Liver (tissue), 9 donors: ENCODE results near the gene WDR7. TPM values are rescaled to one million over a fixed set of nuclear protein-coding genes. Genes with fewer than 3 reads are reported as not detected.

Experiments
- DNase-seq: peaks from one replicate; pipeline ENCODE4 v3.0.0-alpha.2; 2017; ENCODE audit warnings: low spot score
- H3K27ac ChIP-seq, 2 donors: one replicate each; pipeline ENCODE4 v1.7.0; 2013; ENCODE audit warnings: inconsistent platforms in 2 of 2, low read length in 2 of 2, control low read depth in 1 of 2, low read depth in 1 of 2, mild to moderate bottlenecking in 1 of 2
- H3K27me3 ChIP-seq, 4 donors: one replicate each; pipeline versions ENCODE4 v1.6.1 to v1.7.0; 2013; ENCODE audit warnings: low read length in 3 of 4, inconsistent platforms in 1 of 4, mild to moderate bottlenecking in 1 of 4, moderate library complexity in 1 of 4; ENCODE audit not compliant: control insufficient read depth in 4 of 4, insufficient read depth in 4 of 4
- H3K36me3 ChIP-seq, 4 donors: one replicate each; pipeline versions ENCODE4 v1.6.1 to v1.7.0; 2013; ENCODE audit warnings: low read length in 3 of 4, mild to moderate bottlenecking in 3 of 4, low read depth in 1 of 4, moderate library complexity in 1 of 4; ENCODE audit not compliant: control insufficient read depth in 4 of 4, insufficient read depth in 3 of 4
- H3K4me1 ChIP-seq, 4 donors: one replicate each; pipeline versions ENCODE4 v1.6.1 to v1.7.0; 2013; ENCODE audit warnings: low read length in 3 of 4, mild to moderate bottlenecking in 3 of 4, moderate library complexity in 1 of 4; ENCODE audit not compliant: control insufficient read depth in 4 of 4, insufficient read depth in 4 of 4
- H3K4me3 ChIP-seq, 3 donors: one replicate each; pipeline versions ENCODE4 v1.6.1 to v1.7.0; 2013; ENCODE audit warnings: low read length in 3 of 3, control low read depth in 1 of 3, low read depth in 1 of 3, mild to moderate bottlenecking in 1 of 3
- H3K9ac ChIP-seq, 2 donors: one replicate each; pipeline ENCODE4 v1.7.0; 2013; ENCODE audit warnings: low read length in 2 of 2, mild to moderate bottlenecking in 2 of 2, moderate library complexity in 2 of 2, control low read depth in 1 of 2, low read depth in 1 of 2
- H3K9me3 ChIP-seq, 4 donors: one replicate each; pipeline versions ENCODE4 v1.6.1 to v1.7.0; 2013; ENCODE audit warnings: low read length in 3 of 4; ENCODE audit not compliant: control insufficient read depth in 4 of 4
- EGR1 ChIP-seq, 2 donors: IDR thresholded peaks; 2 replicates each; pipeline ENCODE4 v1.6.1; 2016 to 2018; ENCODE audit warnings: antibody characterized with exemption in 2 of 2, low read depth in 2 of 2
- FOXA1 ChIP-seq: IDR thresholded peaks from 2 replicates; pipeline ENCODE4 v1.6.1; 2016; ENCODE audit warnings: antibody characterized with exemption
- FOXA2 ChIP-seq: IDR thresholded peaks from 2 replicates; pipeline ENCODE4 v1.6.1; 2016; ENCODE audit warnings: antibody characterized with exemption
- GABPA ChIP-seq, 2 donors: IDR thresholded peaks in 1 of 2; conservative IDR thresholded peaks in 1 of 2; 2 replicates each; pipeline ENCODE4 v1.6.1; 2016; ENCODE audit warnings: antibody characterized with exemption in 2 of 2, mild to moderate bottlenecking in 1 of 2, moderate library complexity in 1 of 2
- HNF4A ChIP-seq, 2 donors: conservative IDR thresholded peaks; 2 replicates each; pipeline ENCODE4 v1.6.1; 2016; ENCODE audit warnings: antibody characterized with exemption in 2 of 2, mild to moderate bottlenecking in 2 of 2
- HNF4G ChIP-seq: IDR thresholded peaks from 2 replicates; pipeline ENCODE4 v1.6.1; 2016; ENCODE audit warnings: antibody characterized with exemption
- JUND ChIP-seq, 2 donors: IDR thresholded peaks; 2 replicates each; pipeline ENCODE4 v1.6.1; 2016; ENCODE audit warnings: antibody characterized with exemption in 2 of 2
- NR2F2 ChIP-seq: IDR thresholded peaks from 2 replicates; pipeline ENCODE4 v1.6.1; 2016; ENCODE audit warnings: antibody characterized with exemption
- RAD21 ChIP-seq, 2 donors: IDR thresholded peaks; 2 replicates each; pipeline ENCODE4 v1.6.1; 2016; ENCODE audit warnings: antibody characterized with exemption in 2 of 2, mild to moderate bottlenecking in 2 of 2
- RXRA ChIP-seq, 2 donors: IDR thresholded peaks; 2 replicates each; pipeline ENCODE4 v1.6.1; 2017 to 2018; ENCODE audit warnings: antibody characterized with exemption in 2 of 2, mild to moderate bottlenecking in 1 of 2
- SP1 ChIP-seq: IDR thresholded peaks from 2 replicates; pipeline ENCODE4 v1.6.1; 2018; ENCODE audit warnings: antibody characterized with exemption, mild to moderate bottlenecking
- TAF1 ChIP-seq: conservative IDR thresholded peaks from 2 replicates; pipeline ENCODE4 v1.6.1; 2016; ENCODE audit warnings: antibody characterized with exemption, mild to moderate bottlenecking
- YY1 ChIP-seq: IDR thresholded peaks from 2 replicates; pipeline ENCODE4 v1.6.1; 2016; ENCODE audit warnings: antibody characterized with exemption, mild to moderate bottlenecking
- WGBS: extraction: QIAGEN DNeasy Blood & Tissue Kit; methylation state at CpG from one replicate; pipeline ENCODE4 v1.1.7; 2013; 5-methylcytosine and 5-hydroxymethylcytosine counted together
- polyA plus RNA-seq, 2 donors: library from polyadenylated mRNA; stranded (reverse) in 1 of 2; unstranded in 1 of 2; fragments of 200-250 nt in 1 of 2; fragments of >200 nt in 1 of 2; fragmentation: Nextera tagmentation in 1 of 2; extraction: Ambion mirVana in 1 of 2; gene quantifications; one replicate each; pipeline versions ENCODE4 v1.2.1 to v1.2.3, GENCODE V29; 2013 to 2015
- total RNA-seq, 2 donors: library from RNA; depleted of rRNA; stranded (reverse); fragments of >200 nt; gene quantifications; one replicate each; pipeline ENCODE4 v1.2.3, GENCODE V29; 2014
- TF ChIP-seq, protein P1 (sequence below): IDR thresholded peaks from 2 replicates; pipeline ENCODE4 v1.6.1; 2016; ENCODE audit warnings: antibody characterized with exemption
- TF ChIP-seq, protein P2 (sequence below): IDR thresholded peaks from 2 replicates; pipeline ENCODE4 v1.6.1; 2016; ENCODE audit warnings: antibody characterized with exemption, mild to moderate bottlenecking
- TF ChIP-seq, protein P3 (sequence below): IDR thresholded peaks from 2 replicates; pipeline ENCODE4 v1.6.1; 2016; ENCODE audit warnings: antibody characterized with exemption
- TF ChIP-seq, protein P4 (sequence below): fragments of 150-350 bp; IDR thresholded peaks from 2 replicates; pipeline ENCODE4 v1.5.1; 2017; ENCODE audit warnings: improper control_type of control experiment, low read depth, low read length; ENCODE audit not compliant: missing input control
- TF ChIP-seq, protein P5 (sequence below): IDR thresholded peaks from 2 replicates; pipeline ENCODE4 v1.6.1; 2016; ENCODE audit warnings: antibody characterized with exemption
- donor health status: healthy.
- donor health status: healthy.
- donor health status: healthy.
- donor health status: healthy.
- donor health status: healthy.

Gene WDR7
- total and polyA plus RNA-seq, 4 donors: 4.5 to 26.6 (median 13.2) TPM

DNA sequence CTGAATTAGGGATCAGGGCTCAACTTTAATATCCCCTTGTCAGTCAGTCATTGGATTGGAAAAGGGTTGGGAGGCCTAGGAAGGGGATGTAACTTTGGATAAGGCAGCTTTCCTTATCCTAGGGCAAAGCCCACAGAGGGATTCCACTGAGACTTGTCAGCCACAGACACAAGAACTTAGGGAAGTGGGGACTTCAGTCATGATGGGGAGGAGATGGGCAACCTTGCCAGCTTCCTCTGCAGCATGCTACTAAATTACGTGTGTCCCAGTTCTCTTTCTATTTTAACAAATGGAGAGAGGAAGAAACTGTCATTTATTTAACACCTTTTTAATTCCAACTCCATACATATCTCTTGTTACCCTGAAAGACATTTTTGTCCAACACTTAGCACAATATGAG lies 237.8 kb downstream of the WDR7 start:
- H3K27me3 ChIP-seq: no peaks in the 10 kb centered on the region
- no peak for DNase-seq
- H3K9ac ChIP-seq: no peak overlapping the region
- H3K4me1 ChIP-seq: no peaks in the 10 kb centered on the region
- H3K27ac ChIP-seq: no peak overlapping the region
- no peaks in the 10 kb centered on the region for H3K9me3 ChIP-seq
- H3K36me3 ChIP-seq: peaks cover 0 to 2% (median 0%) of the 10 kb centered on the region in 4 donors
- H3K4me3 ChIP-seq: no peak overlapping the region
- TF ChIP-seq, protein P1, sequence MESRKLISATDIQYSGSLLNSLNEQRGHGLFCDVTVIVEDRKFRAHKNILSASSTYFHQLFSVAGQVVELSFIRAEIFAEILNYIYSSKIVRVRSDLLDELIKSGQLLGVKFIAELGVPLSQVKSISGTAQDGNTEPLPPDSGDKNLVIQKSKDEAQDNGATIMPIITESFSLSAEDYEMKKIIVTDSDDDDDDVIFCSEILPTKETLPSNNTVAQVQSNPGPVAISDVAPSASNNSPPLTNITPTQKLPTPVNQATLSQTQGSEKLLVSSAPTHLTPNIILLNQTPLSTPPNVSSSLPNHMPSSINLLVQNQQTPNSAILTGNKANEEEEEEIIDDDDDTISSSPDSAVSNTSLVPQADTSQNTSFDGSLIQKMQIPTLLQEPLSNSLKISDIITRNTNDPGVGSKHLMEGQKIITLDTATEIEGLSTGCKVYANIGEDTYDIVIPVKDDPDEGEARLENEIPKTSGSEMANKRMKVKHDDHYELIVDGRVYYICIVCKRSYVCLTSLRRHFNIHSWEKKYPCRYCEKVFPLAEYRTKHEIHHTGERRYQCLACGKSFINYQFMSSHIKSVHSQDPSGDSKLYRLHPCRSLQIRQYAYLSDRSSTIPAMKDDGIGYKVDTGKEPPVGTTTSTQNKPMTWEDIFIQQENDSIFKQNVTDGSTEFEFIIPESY: no peak
- TF ChIP-seq YY1 (no peak), TAF1 (no peak), JUND (IDR thresholded peaks at IDR 0.05) (no peak), HNF4A (conservative IDR thresholded peaks at IDR 0.05) (no peak), FOXA2 (no peak), EGR1 (IDR thresholded peaks at IDR 0.05; ENCODE audit: low read depth in 2 of 2) (no peak), RXRA (IDR thresholded peaks at IDR 0.05) (no peak), FOXA1 (no peak), HNF4G (no peak), GABPA (IDR thresholded peaks at IDR 0.05 in 1 of 2, conservative IDR thresholded peaks at IDR 0.05 in 1 of 2) (no peak), RAD21 (IDR thresholded peaks at IDR 0.05) (no peak), NR2F2 (no peak), SP1 (no peak)
- TF ChIP-seq, protein P2, sequence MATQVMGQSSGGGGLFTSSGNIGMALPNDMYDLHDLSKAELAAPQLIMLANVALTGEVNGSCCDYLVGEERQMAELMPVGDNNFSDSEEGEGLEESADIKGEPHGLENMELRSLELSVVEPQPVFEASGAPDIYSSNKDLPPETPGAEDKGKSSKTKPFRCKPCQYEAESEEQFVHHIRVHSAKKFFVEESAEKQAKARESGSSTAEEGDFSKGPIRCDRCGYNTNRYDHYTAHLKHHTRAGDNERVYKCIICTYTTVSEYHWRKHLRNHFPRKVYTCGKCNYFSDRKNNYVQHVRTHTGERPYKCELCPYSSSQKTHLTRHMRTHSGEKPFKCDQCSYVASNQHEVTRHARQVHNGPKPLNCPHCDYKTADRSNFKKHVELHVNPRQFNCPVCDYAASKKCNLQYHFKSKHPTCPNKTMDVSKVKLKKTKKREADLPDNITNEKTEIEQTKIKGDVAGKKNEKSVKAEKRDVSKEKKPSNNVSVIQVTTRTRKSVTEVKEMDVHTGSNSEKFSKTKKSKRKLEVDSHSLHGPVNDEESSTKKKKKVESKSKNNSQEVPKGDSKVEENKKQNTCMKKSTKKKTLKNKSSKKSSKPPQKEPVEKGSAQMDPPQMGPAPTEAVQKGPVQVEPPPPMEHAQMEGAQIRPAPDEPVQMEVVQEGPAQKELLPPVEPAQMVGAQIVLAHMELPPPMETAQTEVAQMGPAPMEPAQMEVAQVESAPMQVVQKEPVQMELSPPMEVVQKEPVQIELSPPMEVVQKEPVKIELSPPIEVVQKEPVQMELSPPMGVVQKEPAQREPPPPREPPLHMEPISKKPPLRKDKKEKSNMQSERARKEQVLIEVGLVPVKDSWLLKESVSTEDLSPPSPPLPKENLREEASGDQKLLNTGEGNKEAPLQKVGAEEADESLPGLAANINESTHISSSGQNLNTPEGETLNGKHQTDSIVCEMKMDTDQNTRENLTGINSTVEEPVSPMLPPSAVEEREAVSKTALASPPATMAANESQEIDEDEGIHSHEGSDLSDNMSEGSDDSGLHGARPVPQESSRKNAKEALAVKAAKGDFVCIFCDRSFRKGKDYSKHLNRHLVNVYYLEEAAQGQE: no peak
- TF ChIP-seq, protein P3, sequence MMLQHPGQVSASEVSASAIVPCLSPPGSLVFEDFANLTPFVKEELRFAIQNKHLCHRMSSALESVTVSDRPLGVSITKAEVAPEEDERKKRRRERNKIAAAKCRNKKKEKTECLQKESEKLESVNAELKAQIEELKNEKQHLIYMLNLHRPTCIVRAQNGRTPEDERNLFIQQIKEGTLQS: no peak
- TF ChIP-seq, protein P4, sequence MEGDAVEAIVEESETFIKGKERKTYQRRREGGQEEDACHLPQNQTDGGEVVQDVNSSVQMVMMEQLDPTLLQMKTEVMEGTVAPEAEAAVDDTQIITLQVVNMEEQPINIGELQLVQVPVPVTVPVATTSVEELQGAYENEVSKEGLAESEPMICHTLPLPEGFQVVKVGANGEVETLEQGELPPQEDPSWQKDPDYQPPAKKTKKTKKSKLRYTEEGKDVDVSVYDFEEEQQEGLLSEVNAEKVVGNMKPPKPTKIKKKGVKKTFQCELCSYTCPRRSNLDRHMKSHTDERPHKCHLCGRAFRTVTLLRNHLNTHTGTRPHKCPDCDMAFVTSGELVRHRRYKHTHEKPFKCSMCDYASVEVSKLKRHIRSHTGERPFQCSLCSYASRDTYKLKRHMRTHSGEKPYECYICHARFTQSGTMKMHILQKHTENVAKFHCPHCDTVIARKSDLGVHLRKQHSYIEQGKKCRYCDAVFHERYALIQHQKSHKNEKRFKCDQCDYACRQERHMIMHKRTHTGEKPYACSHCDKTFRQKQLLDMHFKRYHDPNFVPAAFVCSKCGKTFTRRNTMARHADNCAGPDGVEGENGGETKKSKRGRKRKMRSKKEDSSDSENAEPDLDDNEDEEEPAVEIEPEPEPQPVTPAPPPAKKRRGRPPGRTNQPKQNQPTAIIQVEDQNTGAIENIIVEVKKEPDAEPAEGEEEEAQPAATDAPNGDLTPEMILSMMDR: no peak
- TF ChIP-seq, protein P5, sequence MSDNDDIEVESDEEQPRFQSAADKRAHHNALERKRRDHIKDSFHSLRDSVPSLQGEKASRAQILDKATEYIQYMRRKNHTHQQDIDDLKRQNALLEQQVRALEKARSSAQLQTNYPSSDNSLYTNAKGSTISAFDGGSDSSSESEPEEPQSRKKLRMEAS: no peak
- 76% methylated on average over 1 of the region's 1 CpG for WGBS
